ENCODE data around the gene ADORA1. TPM values are rescaled to one million over a fixed set of nuclear protein-coding genes. Genes with fewer than 3 reads are reported as not detected.

The ADORA1 gene
- total and polyA plus RNA-seq, 2 of the 4 experiments (the other 2 are of a cell fraction): 0.36 to 0.56 TPM

DNA sequence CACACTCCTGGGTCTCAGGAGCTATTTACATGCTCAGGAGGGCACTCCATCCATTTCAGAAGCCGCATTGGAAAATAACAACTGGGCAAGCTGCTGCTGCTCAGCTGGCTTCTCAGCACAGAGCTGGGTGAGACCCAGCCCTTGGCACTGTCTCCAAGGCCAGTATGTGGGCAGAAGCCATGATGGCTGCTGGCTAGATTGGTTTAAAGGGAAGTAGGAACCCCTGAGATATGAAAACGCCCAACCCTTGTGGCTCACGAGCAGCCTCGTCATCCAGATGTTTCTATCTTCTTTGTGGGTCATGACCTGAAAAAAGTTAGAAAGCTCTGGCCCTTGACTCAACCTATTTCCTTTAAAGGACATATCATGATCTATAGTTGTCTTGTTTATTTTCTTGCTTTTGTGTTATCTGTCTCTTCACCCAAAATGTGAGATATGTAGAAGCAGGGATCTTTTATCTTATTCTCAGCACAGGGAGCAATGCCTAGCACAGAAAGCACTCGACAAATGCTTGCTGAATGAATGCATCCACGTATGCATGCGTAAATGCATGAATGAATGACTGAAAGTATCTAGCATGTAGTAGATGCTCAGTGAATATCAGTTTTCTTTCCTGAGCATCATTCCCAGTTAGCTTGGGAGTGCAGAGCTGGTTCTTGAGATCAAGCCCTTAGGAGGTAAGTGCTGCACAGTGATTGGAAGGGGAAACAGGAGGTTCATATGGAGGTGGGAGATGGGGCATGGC, 36.5 kb downstream of the ADORA1 start:
- Histone ChIP-seq H4K91ac (ENCODE audit: insufficient read depth, low read depth, low read length) (no peak overlapping the region), H4K20me1 (ENCODE audit: insufficient read depth, low read length) (no peaks in the 10 kb centered on the region), H2BK5ac (ENCODE audit: low read depth, low read length, poor library complexity, severe bottlenecking) (no peak overlapping the region), H4K5ac (ENCODE audit: low read depth, low read length) (no peak overlapping the region), H3K23ac (ENCODE audit: low read depth, low read length) (no peak overlapping the region), H2BK120ac (ENCODE audit: low read depth, low read length) (no peak overlapping the region), H2AK5ac (ENCODE audit: low read depth, low read length) (no peak overlapping the region), H2AFZ (replicated peaks; ENCODE audit: low read length, poor library complexity) (no peak overlapping the region), H3K79me1 (ENCODE audit: low read depth in 1 of 2, low read length in 2 of 2) (no peaks in the 10 kb centered on the region), H3K56ac (ENCODE audit: extremely low read depth, insufficient read depth, low read length) (no peak overlapping the region), H3K36me3 (ENCODE audit: control insufficient read depth, insufficient read depth, low read length) (no peaks in the 10 kb centered on the region), H4K8ac (ENCODE audit: low read depth in 2 of 2, low read length in 2 of 2) (no peak overlapping the region), H3K9me1 (ENCODE audit: insufficient read depth, low read length) (no peaks in the 10 kb centered on the region), H3K27ac (ENCODE audit: insufficient read depth, low read length) (no peak overlapping the region), H3K4me3 (ENCODE audit: insufficient read depth, low read depth, low read length) (no peak overlapping the region), H2AK9ac (replicated peaks; ENCODE audit: low read depth, low read length, poor library complexity) (peak overlapping the region; percentile 28), H3K18ac (ENCODE audit: low read depth, low read length) (no peak overlapping the region), H3K4me1 (ENCODE audit: control insufficient read depth, insufficient read depth, low read length) (no peaks in the 10 kb centered on the region), H3K9ac (ENCODE audit: low read depth, low read length) (no peak overlapping the region), H3K9me3 (ENCODE audit: control insufficient read depth, insufficient read depth, low read length) (no peaks in the 10 kb centered on the region), H3K4ac (ENCODE audit: low read depth, low read length) (no peak overlapping the region), H3K4me2 (ENCODE audit: low read depth, low read length) (no peak overlapping the region), H3K27me3 (ENCODE audit: control insufficient read depth, insufficient read depth, low read length) (peaks cover 35% of the 10 kb centered on the region), H2BK15ac (ENCODE audit: low read depth, low read length) (no peak overlapping the region), H3K14ac (replicated peaks; ENCODE audit: low read depth, low read length) (no peak overlapping the region), H2BK20ac (ENCODE audit: low read depth, low read length) (no peak overlapping the region)
- in situ Hi-C loops (cut with MboI; ENCODE audit: low sequenced_read_pairs): no loop called here
- POLR2A ChIA-PET (ENCODE audit: unreplicated experiment): no interaction called here
- no TSS peak for BruUV-seq (replicated peaks)
- dilution Hi-C loops (cut with HindIII; ENCODE audit: low sequenced_read_pairs, unreplicated experiment): no loop called here
- TF ChIP-seq, protein P1, sequence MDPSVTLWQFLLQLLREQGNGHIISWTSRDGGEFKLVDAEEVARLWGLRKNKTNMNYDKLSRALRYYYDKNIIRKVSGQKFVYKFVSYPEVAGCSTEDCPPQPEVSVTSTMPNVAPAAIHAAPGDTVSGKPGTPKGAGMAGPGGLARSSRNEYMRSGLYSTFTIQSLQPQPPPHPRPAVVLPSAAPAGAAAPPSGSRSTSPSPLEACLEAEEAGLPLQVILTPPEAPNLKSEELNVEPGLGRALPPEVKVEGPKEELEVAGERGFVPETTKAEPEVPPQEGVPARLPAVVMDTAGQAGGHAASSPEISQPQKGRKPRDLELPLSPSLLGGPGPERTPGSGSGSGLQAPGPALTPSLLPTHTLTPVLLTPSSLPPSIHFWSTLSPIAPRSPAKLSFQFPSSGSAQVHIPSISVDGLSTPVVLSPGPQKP (IDR thresholded peaks at IDR 0.05; ENCODE audit: borderline replicate concordance, low read depth, low read length): no peak
- TF ChIP-seq SMC3 (IDR thresholded peaks at IDR 0.05; ENCODE audit: low read depth, low read length) (no peak), MAFK (IDR thresholded peaks at IDR 0.05; ENCODE audit: low read depth, low read length) (no peak), NFE2L2 (IDR thresholded peaks at IDR 0.05; ENCODE audit: low read depth, low read length) (no peak), CEBPB (IDR thresholded peaks at IDR 0.05; ENCODE audit: low read depth, low read length) (no peak), CHD1 (IDR thresholded peaks at IDR 0.05; ENCODE audit: low read depth, low read length) (no peak), FOS (IDR thresholded peaks at IDR 0.05; ENCODE audit: low read depth, low read length) (no peak), MAZ (IDR thresholded peaks at IDR 0.05; ENCODE audit: borderline replicate concordance, low read depth, low read length) (no peak), MXI1 (IDR thresholded peaks at IDR 0.05; ENCODE audit: borderline replicate concordance, low read depth, low read length) (no peak)
- 76% methylated on average over 3 of the region's 7 CpGs; no CpG with 5 or more reads in 1 of the 2 experiments for WGBS, 2 experiments (ENCODE audit: extremely low coverage in 2 of 2, insufficient read length in 1 of 2)
- CTCF ChIA-PET: interaction anchor here (0.5 kb wide), 1 partner anchor 11 kb away, joined by 3 read pairs; no protein-coding TSS in a partner anchor
- intact Hi-C loops (cut with micrococcal nuclease): no loop called here
- no peak for ATAC-seq (ENCODE audit: low read depth)
- no peak for DNase-seq

All from IMR-90 (cell line).